Measurements from ENCODE around the gene IFNAR1.

DNA sequence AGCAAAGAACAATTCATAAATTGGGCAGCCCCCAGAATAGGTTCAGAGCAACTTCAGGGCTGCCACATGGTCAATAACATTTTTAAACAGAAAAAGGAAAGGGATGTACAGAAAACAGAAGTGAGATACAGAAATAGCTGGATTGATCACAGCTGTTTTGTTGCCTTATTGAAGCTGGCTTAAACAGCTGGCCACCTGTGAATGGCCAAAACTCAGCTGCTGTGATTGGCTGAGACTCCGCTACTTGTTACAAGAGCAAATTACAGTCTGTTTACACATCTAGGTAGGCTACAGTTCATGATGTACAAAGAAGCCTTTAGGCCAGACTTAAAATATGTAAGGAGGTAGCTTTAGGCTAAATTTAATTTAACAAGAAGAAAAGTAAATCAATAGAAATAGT, 11.6 kb upstream of the IFNAR1 start:
- TF ChIP-seq, protein P1, sequence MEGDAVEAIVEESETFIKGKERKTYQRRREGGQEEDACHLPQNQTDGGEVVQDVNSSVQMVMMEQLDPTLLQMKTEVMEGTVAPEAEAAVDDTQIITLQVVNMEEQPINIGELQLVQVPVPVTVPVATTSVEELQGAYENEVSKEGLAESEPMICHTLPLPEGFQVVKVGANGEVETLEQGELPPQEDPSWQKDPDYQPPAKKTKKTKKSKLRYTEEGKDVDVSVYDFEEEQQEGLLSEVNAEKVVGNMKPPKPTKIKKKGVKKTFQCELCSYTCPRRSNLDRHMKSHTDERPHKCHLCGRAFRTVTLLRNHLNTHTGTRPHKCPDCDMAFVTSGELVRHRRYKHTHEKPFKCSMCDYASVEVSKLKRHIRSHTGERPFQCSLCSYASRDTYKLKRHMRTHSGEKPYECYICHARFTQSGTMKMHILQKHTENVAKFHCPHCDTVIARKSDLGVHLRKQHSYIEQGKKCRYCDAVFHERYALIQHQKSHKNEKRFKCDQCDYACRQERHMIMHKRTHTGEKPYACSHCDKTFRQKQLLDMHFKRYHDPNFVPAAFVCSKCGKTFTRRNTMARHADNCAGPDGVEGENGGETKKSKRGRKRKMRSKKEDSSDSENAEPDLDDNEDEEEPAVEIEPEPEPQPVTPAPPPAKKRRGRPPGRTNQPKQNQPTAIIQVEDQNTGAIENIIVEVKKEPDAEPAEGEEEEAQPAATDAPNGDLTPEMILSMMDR (IDR thresholded peaks at IDR 0.05) = no peak
- TF ChIP-seq POLR2AphosphoS5 (IDR thresholded peaks at IDR 0.05; ENCODE audit: insufficient read depth in 1 of 2, low read depth in 1 of 2) = no peak
- TF ChIP-seq POLR2A (IDR thresholded peaks at IDR 0.05) = no peak
